ENCODE results near the gene MRPL48.

DNA sequence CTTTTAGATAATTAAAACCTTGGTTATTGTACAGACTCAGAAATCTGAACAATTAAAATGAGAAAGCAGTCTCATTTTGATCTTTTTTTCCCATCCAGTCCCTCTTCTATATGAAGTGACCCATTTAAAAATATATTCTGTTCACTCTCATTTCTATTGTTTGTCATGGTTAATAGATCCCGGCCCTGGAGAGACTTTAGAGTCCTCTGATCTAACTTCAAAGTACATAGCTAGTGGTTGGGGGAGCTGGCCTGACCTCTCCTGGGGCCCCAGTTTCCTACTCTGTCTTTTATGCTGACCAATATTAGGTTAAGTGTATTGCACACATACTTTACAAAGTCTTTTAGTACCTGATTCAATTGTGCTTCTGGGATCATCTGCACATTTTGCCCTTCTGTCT is 13.5 kb downstream of the MRPL48 start:
- TF ChIP-seq, protein P1, sequence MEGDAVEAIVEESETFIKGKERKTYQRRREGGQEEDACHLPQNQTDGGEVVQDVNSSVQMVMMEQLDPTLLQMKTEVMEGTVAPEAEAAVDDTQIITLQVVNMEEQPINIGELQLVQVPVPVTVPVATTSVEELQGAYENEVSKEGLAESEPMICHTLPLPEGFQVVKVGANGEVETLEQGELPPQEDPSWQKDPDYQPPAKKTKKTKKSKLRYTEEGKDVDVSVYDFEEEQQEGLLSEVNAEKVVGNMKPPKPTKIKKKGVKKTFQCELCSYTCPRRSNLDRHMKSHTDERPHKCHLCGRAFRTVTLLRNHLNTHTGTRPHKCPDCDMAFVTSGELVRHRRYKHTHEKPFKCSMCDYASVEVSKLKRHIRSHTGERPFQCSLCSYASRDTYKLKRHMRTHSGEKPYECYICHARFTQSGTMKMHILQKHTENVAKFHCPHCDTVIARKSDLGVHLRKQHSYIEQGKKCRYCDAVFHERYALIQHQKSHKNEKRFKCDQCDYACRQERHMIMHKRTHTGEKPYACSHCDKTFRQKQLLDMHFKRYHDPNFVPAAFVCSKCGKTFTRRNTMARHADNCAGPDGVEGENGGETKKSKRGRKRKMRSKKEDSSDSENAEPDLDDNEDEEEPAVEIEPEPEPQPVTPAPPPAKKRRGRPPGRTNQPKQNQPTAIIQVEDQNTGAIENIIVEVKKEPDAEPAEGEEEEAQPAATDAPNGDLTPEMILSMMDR (IDR thresholded peaks at IDR 0.05) = no peak
- no peak for TF ChIP-seq EZH2phosphoT487 (IDR thresholded peaks at IDR 0.05)
